ENCODE results near the gene SLC45A1. TPM values are rescaled to one million over a fixed set of nuclear protein-coding genes. Genes with fewer than 3 reads are reported as not detected.

SLC45A1 gene
- total and polyA plus RNA-seq, 2 donors = 1.6 to 9.1 TPM

GRCh38 chr1:8348777-8349472 is 31.0 kb downstream of the SLC45A1 start:
- H3K36me3 ChIP-seq (ENCODE audit: insufficient read depth) = no peaks in the 10 kb centered on the region
- H3K4me3 ChIP-seq (ENCODE audit: low read depth, low read length) = no peak overlapping the region
- no peak for DNase-seq (ENCODE audit: extremely low spot score)
- WGBS = 35% methylated on average over 21 of the region's 21 CpGs
- H3K4me1 ChIP-seq (ENCODE audit: insufficient read depth) = no peaks in the 10 kb centered on the region
- no peak overlapping the region for H3K27ac ChIP-seq (ENCODE audit: low read depth)

- 87% methylated on average over 9 of the region's 9 CpGs for WGBS
- no peak overlapping the region for H3K4me3 ChIP-seq (ENCODE audit: low read depth, low read length)
- no peaks in the 10 kb centered on the region for H3K4me1 ChIP-seq (ENCODE audit: insufficient read depth)
- H3K27ac ChIP-seq (ENCODE audit: low read depth) = no peak overlapping the region
- DNase-seq (ENCODE audit: extremely low spot score) = no peak
- no peaks in the 10 kb centered on the region for H3K36me3 ChIP-seq (ENCODE audit: insufficient read depth)
Observed at GRCh38 chr1:8349473-8349865, 31.6 kb downstream of the SLC45A1 start.

GRCh38 chr1:8349961-8350360 is 32.0 kb downstream of the SLC45A1 start:
- H3K4me1 ChIP-seq (ENCODE audit: insufficient read depth) = no peaks in the 10 kb centered on the region
- no peaks in the 10 kb centered on the region for H3K36me3 ChIP-seq (ENCODE audit: insufficient read depth)
- no peak overlapping the region for H3K27ac ChIP-seq (ENCODE audit: low read depth)
- WGBS = 37% methylated on average over 14 of the region's 14 CpGs
- H3K4me3 ChIP-seq (ENCODE audit: low read depth, low read length) = no peak overlapping the region
- DNase-seq (ENCODE audit: extremely low spot score) = no peak

GRCh38 chr1:8350914-8351684 is 33.2 kb downstream of the SLC45A1 start:
- Histone ChIP-seq H3K4me1 (ENCODE audit: insufficient read depth) (no peaks in the 10 kb centered on the region), H3K4me3 (ENCODE audit: low read depth, low read length) (no peak overlapping the region), H3K27ac (ENCODE audit: low read depth) (no peak overlapping the region), H3K36me3 (ENCODE audit: insufficient read depth) (peaks cover 4% of the 10 kb centered on the region)
- WGBS = 90% methylated on average over 24 of the region's 24 CpGs
- no peak for DNase-seq (ENCODE audit: extremely low spot score)

- WGBS = 63% methylated on average over 13 of the region's 13 CpGs
- Histone ChIP-seq H3K36me3 (ENCODE audit: insufficient read depth) (peaks cover 8% of the 10 kb centered on the region), H3K4me1 (ENCODE audit: insufficient read depth) (no peaks in the 10 kb centered on the region), H3K27ac (ENCODE audit: low read depth) (no peak overlapping the region), H3K4me3 (ENCODE audit: low read depth, low read length) (no peak overlapping the region)
- no peak for DNase-seq (ENCODE audit: extremely low spot score)
Observed at GRCh38 chr1:8351693-8352470, 34.0 kb downstream of the SLC45A1 start.

- Histone ChIP-seq H3K27ac (ENCODE audit: low read depth) (no peak overlapping the region), H3K36me3 (ENCODE audit: insufficient read depth) (peaks cover 8% of the 10 kb centered on the region), H3K4me1 (ENCODE audit: insufficient read depth) (no peaks in the 10 kb centered on the region), H3K4me3 (ENCODE audit: low read depth, low read length) (no peak overlapping the region)
- no peak for DNase-seq (ENCODE audit: extremely low spot score)
- WGBS = 48% methylated on average over 15 of the region's 15 CpGs
Observed at GRCh38 chr1:8352471-8352845, 34.5 kb downstream of the SLC45A1 start.

GRCh38 chr1:8352886-8353785 is 35.2 kb downstream of the SLC45A1 start:
- Histone ChIP-seq H3K4me1 (ENCODE audit: insufficient read depth) (no peaks in the 10 kb centered on the region), H3K4me3 (ENCODE audit: low read depth, low read length) (no peak overlapping the region), H3K27ac (ENCODE audit: low read depth) (no peak overlapping the region), H3K36me3 (ENCODE audit: insufficient read depth) (peaks cover 8% of the 10 kb centered on the region)
- DNase-seq (ENCODE audit: extremely low spot score) = no peak
- 58% methylated on average over 21 of the region's 21 CpGs for WGBS

- Histone ChIP-seq H3K4me3 (ENCODE audit: low read depth, low read length) (no peak overlapping the region), H3K36me3 (ENCODE audit: insufficient read depth) (peaks cover 8% of the 10 kb centered on the region), H3K27ac (ENCODE audit: low read depth) (no peak overlapping the region), H3K4me1 (ENCODE audit: insufficient read depth) (no peaks in the 10 kb centered on the region)
- DNase-seq (ENCODE audit: extremely low spot score) = no peak
- 75% methylated on average over 8 of the region's 8 CpGs for WGBS
Observed at GRCh38 chr1:8354038-8354437, 36.1 kb downstream of the SLC45A1 start.

GRCh38 chr1:8355439-8356255 is 37.7 kb downstream of the SLC45A1 start:
- Histone ChIP-seq H3K36me3 (ENCODE audit: insufficient read depth) (peaks cover 8% of the 10 kb centered on the region), H3K27ac (ENCODE audit: low read depth) (no peak overlapping the region), H3K4me3 (ENCODE audit: low read depth, low read length) (no peak overlapping the region), H3K4me1 (ENCODE audit: insufficient read depth) (no peaks in the 10 kb centered on the region)
- DNase-seq (ENCODE audit: extremely low spot score) = no peak
- 88% methylated on average over 24 of the region's 24 CpGs for WGBS

GRCh38 chr1:8356256-8357209 is 38.6 kb downstream of the SLC45A1 start:
- no peak overlapping the region for H3K4me3 ChIP-seq (ENCODE audit: low read depth, low read length)
- peaks cover 12% of the 10 kb centered on the region for H3K36me3 ChIP-seq (ENCODE audit: insufficient read depth)
- WGBS = 92% methylated on average over 27 of the region's 27 CpGs
- no peak for DNase-seq (ENCODE audit: extremely low spot score)
- no peak overlapping the region for H3K27ac ChIP-seq (ENCODE audit: low read depth)
- H3K4me1 ChIP-seq (ENCODE audit: insufficient read depth) = no peaks in the 10 kb centered on the region

- 77% methylated on average over 14 of the region's 14 CpGs for WGBS
- no peak overlapping the region for H3K4me3 ChIP-seq (ENCODE audit: low read depth, low read length)
- no peak for DNase-seq (ENCODE audit: extremely low spot score)
- no peaks in the 10 kb centered on the region for H3K4me1 ChIP-seq (ENCODE audit: insufficient read depth)
- H3K36me3 ChIP-seq (ENCODE audit: insufficient read depth) = peaks cover 12% of the 10 kb centered on the region
- H3K27ac ChIP-seq (ENCODE audit: low read depth) = no peak overlapping the region
Observed at GRCh38 chr1:8357329-8358101, 39.6 kb downstream of the SLC45A1 start.

Measured in urinary bladder (tissue), 4 donors.